Activated CD4-positive, alpha-beta T cell treated with anti-CD3 and anti-CD28 coated beads, Interleukin-2, amount 50 U/mL, for 16 hours (primary cell): Measurements from ENCODE around the gene IQGAP2.
"Not testable (repeated sequence)": the region's sequence is repeated elsewhere in the genome, so short reads cannot be mapped to it uniquely, and the experiment has no call there.

ENCODE experiments used
- DNase-seq: peaks from one replicate; pipeline ENCODE4 v3.0.0-alpha.2; 2020

The IQGAP2 gene

DNA sequence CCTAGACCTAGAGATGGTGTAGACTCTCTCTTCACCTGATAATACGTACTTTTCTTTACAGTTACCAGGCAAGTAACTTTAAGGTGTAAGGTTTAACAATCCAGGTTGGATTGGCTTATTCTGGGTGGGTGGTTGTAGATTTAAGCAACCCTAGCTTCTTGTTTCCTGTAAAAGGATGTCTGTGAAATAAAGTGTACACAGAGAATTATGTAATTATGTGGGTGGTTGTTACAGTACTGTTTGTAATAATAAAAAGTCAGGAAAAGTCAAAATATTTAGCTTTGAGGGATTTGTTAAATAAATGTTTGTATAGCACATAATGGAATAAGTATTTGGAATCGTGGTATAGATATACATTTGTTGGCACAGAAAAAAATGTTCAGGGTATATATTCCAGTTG lies 269.2 kb downstream of the IQGAP2 start:
- DNase-seq = no peak

DNA sequence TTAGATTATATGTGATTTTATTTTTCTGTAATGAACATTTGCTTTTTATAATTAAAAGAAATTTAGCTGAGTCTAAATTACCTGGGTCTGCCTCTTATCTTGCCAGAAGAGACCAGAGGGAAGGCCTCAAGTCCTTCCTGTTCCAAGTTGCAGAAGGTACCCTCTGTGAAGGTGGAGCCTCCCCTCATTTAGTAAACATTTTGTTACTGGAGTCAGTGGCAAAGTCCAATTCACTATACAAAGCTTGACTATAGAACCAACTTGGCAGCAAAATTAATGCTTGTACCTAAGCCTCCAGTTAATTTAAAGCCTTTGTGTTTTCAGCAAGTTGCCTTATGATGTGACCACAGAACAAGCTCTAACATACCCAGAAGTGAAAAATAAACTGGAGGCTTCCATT lies 270.0 kb downstream of the IQGAP2 start:
- DNase-seq = no peak

- no peak for DNase-seq
Measured at GRCh38 chr5:76674330-76675066, 271.4 kb downstream of the IQGAP2 start.

- DNase-seq = no peak
Measured at GRCh38 chr5:76675364-76675763, 272.3 kb downstream of the IQGAP2 start.

DNA sequence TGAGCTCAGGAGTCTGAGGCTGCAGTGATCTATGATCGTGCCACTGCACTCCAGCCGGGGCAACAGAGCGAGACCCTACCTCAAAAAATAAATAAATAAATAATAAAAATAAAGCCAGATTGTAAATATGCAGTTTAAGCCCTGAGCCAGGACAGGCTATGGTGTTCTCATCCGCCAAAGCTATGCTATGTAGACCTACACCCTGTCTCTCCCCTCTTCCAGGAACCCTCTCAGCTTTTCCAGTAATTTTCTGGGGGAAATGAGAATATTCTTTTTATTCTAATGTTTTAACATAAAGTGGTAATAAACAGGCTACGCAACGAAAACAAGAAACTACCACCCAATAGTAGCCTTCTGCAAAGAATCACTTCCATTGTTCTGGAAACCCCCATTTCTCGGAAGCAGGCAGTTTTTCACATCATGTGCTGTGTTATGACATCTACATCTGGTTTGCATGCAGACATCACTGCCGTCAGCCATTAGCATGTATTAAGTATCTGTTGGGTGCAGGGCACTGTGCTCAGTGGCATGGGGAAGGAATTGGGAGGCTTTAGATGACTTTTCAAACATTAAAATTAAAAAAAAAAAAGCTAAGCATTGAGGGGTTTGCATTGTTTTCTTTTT lies 274.9 kb downstream of the IQGAP2 start:
- no peak for DNase-seq

DNA sequence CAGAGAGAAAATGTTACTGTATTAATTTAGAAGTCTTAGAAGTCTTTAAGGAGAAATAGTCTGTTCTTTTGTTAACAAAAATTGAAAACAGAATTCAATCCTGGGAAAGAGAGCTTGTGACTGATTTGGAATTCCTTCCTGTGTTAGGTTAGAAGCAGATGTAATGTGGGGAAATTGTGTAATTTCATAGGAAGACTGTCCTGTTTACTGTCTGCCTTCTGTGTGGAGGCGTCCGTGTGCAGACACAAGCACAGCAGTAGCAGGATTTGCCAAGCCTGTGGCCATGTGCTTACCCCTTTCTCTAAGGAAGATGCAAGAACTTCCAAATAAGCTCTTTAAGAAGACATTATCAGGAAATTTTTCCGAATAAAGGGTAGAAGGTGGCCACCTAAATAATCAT lies 276.1 kb downstream of the IQGAP2 start:
- DNase-seq = no peak

DNA sequence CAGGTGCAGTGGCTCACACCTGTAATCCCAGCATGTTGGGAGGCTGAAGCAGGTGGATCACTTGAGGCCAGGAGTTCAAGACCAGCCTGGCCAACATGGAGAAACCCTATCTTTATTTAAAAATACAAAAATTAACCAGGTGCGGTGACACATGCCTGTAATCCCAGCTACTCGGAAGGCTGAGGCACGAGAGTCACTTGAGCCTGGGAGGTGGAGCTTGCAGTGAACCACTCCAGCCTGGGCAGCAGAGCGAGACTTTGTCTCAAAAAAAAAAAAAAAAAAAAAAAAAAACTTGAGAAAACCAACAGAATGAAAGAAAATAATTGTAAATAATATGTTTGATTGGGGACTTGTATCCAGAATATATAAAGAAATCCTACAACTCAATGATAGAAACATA lies 277.7 kb downstream of the IQGAP2 start:
- DNase-seq = not testable (repeated sequence)

DNA sequence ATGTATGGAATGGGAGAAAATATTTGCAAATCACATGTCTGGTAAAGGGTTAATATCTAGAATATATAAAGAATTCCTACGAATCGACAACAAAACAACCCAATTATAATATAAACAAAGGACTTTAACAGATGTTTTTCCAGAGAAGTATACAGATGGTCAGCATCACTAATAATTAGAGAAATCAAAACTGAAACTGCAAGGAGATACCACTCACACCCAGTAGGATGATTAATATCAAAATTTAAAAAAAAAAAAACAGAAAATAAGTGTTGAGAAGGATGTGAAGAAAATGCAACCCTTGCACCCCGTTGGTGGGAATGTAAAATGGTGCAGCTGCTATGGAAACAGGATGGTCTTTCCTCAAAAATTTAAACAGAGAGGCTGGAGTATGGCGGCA lies 278.2 kb downstream of the IQGAP2 start:
- DNase-seq = no peak

DNA sequence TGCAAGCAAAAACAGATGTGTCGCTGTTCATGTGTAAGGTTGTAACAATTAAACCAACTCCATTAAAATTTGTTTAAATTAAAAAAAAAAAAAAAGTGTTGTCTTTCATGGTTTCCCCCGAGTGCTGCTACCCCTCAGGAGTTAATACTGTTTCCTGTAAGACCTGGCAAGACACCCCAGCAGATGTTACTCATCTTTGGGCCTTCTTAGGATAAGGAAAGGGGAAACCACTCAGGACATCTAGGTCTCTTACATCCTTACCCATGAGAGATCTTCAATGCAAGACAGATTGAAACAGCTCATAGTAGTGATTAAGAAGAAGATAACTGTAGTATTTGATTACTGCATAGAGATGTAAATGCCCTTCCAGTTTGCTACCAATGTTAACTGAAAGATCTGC lies 279.3 kb downstream of the IQGAP2 start:
- DNase-seq = no peak

- DNase-seq = no peak
Measured at GRCh38 chr5:76683816-76684731, 281.0 kb downstream of the IQGAP2 start.

GRCh38 chr5:76684756-76685519 lies 281.9 kb downstream of the IQGAP2 start:
- no peak for DNase-seq

- no peak for DNase-seq
Measured at GRCh38 chr5:76685704-76686103, 282.6 kb downstream of the IQGAP2 start.

GRCh38 chr5:76688212-76688611 lies 285.1 kb downstream of the IQGAP2 start:
- DNase-seq = no peak

- no peak for DNase-seq
Measured at GRCh38 chr5:76688836-76689235, 285.8 kb downstream of the IQGAP2 start.

DNA sequence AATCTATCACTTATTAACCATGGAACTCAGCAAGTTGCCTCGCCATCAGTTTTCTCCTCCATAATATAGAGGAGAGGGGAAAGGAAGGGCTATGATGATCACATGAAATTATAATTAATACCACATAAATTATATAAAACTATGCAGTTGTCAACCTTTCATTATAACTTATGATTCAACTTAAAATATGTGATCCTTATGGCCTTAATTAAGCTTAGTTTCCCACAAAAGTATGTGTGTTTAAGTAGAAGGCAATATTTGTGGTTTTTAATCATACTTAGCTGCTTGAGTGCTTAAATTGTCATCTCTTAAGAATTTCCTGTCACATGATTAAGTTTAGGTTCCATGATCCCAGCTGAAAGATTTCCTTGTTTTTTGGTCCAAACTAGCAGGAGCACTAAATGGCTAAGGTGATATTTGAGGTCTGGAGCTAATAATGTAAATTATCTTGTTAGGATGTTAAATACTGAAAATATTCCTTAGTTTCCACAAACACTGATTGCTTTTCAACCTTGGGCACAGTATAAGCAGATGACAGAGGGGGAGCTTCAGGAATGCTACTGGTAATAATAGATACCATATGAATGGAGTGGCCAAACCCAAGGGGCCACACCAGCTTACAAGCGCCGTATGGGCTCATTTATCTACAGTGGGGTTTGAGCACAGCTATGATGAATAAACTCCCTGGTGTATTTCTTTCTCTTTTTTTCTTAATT lies 286.4 kb downstream of the IQGAP2 start:
- no peak for DNase-seq

- no peak for DNase-seq
Measured at GRCh38 chr5:76690037-76690679, 287.1 kb downstream of the IQGAP2 start.

DNA sequence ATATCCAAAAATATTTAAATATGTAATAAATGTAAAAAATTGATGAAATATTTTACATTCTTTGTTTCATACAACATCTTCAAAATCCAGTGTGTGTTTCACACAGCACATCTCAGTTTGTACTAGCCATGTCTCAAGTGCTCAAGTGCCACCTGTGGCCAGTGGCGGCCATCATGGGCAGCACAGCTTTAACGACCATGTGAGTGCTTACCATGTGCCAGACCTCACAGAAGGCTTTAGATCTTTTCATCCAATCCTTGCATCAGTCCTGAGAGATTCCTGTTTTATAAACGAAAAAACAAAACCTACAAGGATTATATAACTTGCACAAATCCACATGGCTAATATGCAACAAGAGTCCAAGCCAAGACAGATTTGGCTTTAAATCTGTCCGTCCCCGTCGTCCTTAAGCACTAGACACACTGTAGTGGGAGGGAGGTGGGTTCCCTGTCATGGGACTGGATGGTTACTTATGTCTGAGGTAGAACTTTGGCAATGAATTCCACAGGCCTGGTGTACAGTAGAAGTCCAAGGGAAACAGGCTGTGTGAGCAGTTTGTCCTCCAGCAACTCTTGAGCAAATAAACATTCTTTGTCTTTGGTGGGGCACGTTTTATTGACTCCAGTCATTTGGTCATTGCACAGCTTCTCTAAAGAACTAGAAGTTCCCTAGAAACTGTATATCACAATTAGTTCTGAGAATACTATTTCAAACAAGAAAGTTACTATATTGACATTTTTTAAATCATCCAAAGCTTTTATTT lies 287.8 kb downstream of the IQGAP2 start:
- no peak for DNase-seq

- DNase-seq = peak; percentile 77
Measured at GRCh38 chr5:76691467-76692273, 288.6 kb downstream of the IQGAP2 start.

DNA sequence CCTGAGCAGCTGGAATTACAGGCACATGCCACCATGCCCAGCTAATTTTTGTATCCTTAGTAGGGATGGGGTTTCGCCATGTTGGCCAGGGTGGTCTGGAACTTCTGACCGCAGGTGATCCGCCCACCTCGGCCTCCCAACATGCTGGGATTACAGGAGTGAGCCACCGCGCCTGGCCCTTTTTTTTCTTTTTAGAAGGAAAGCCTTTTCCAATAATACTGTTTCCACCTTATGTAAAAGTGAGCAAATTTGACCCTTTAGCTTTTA lies 289.1 kb downstream of the IQGAP2 start:
- DNase-seq = no peak

GRCh38 chr5:76692651-76693050 lies 289.6 kb downstream of the IQGAP2 start:
- no peak for DNase-seq
